IMR-90 (cell line): ENCODE results near the gene IQCE. TPM values are rescaled to one million over a fixed set of nuclear protein-coding genes. Genes with fewer than 3 reads are reported as not detected.

Experiments
- ATAC-seq: fragments of 200-7000 bp; cut with Tn5 transposase; 2 replicates; pipeline ENCODE4 v1.9.1; 2020; ENCODE audit warnings: low read depth, mild to moderate bottlenecking, moderate library complexity
- BruUV-seq: library from RNA; stranded (reverse); fragments of 400-500 nt; replicated peaks from 2 replicates; lab custom pipeline; 2021; lab: Mats Ljungman, UMichigan
- CTCF ChIA-PET: fragments of 300-600 bp; formaldehyde crosslinking; extraction: SDS; loops from one replicate; lab custom pipeline; 2021; ENCODE audit warnings: antibody characterized with exemption; lab: Yijun Ruan, JAX
- POLR2A ChIA-PET: fragments of 300-600 bp; sonication (Branson Sonifier 250); formaldehyde crosslinking; loops from one replicate; lab custom pipeline; 2022; ENCODE audit warnings: antibody characterized with exemption; ENCODE audit not compliant: unreplicated experiment; lab: Charles Lee
- DNase-seq: peaks from one replicate; pipeline ENCODE4 v3.0.0; 2013
- H2AFZ ChIP-seq: replicated peaks from 2 replicates; pipeline ENCODE3; 2013; ENCODE audit warnings: low read length, mild to moderate bottlenecking; ENCODE audit not compliant: poor library complexity
- H2AK5ac ChIP-seq: 2 replicates; pipeline ENCODE4 v1.6.1; 2013; ENCODE audit warnings: low read depth, low read length, inconsistent platforms
- H2AK9ac ChIP-seq: replicated peaks from 2 replicates; pipeline ENCODE3; 2013; ENCODE audit warnings: mild to moderate bottlenecking, low read depth, low read length, moderate library complexity; ENCODE audit not compliant: poor library complexity
- H2BK120ac ChIP-seq: 2 replicates; pipeline ENCODE4 v1.6.1; 2013; ENCODE audit warnings: low read depth, low read length, inconsistent platforms
- H2BK15ac ChIP-seq: 3 replicates; pipeline ENCODE4 v1.6.1; 2013; ENCODE audit warnings: low read depth, low read length, inconsistent platforms
- H2BK20ac ChIP-seq: 2 replicates; pipeline ENCODE4 v1.6.1; 2013; ENCODE audit warnings: low read depth, mild to moderate bottlenecking, inconsistent platforms, low read length, moderate library complexity
- H2BK5ac ChIP-seq: 2 replicates; pipeline ENCODE4 v1.6.1; 2013; ENCODE audit warnings: mild to moderate bottlenecking, low read depth, low read length, inconsistent platforms; ENCODE audit not compliant: poor library complexity, severe bottlenecking
- H3K14ac ChIP-seq: replicated peaks from 2 replicates; pipeline ENCODE4 v1.6.1; 2013; ENCODE audit warnings: low read depth, low read length, inconsistent platforms
- H3K18ac ChIP-seq: 2 replicates; pipeline ENCODE4 v1.6.1; 2013; ENCODE audit warnings: low read depth, low read length, control low read depth
- H3K23ac ChIP-seq: 2 replicates; pipeline ENCODE4 v1.6.1; 2013; ENCODE audit warnings: low read depth, low read length, inconsistent platforms
- H3K27ac ChIP-seq: 2 replicates; pipeline ENCODE4 v1.5.1; 2013; ENCODE audit warnings: mild to moderate bottlenecking, control low read depth, low read length; ENCODE audit not compliant: insufficient read depth
- H3K27me3 ChIP-seq: 2 replicates; pipeline ENCODE4 v1.6.1; 2013; ENCODE audit warnings: low read length; ENCODE audit not compliant: control insufficient read depth, insufficient read depth
- H3K36me3 ChIP-seq: 2 replicates; pipeline ENCODE4 v1.6.1; 2013; ENCODE audit warnings: low read length, mixed read lengths; ENCODE audit not compliant: control insufficient read depth, insufficient read depth
- H3K4ac ChIP-seq: 2 replicates; pipeline ENCODE4 v1.6.1; 2013; ENCODE audit warnings: low read depth, low read length, inconsistent platforms
- H3K4me1 ChIP-seq: 2 replicates; pipeline ENCODE4 v1.6.1; 2013; ENCODE audit warnings: low read length, mixed read lengths; ENCODE audit not compliant: control insufficient read depth, insufficient read depth
- H3K4me2 ChIP-seq: 2 replicates; pipeline ENCODE4 v1.6.1; 2013; ENCODE audit warnings: low read depth, mild to moderate bottlenecking, control low read depth, low read length, moderate library complexity
- H3K4me3 ChIP-seq: 2 replicates; pipeline ENCODE4 v1.5.1; 2013; ENCODE audit warnings: low read depth, mild to moderate bottlenecking, control low read depth, low read length, moderate library complexity; ENCODE audit not compliant: insufficient read depth
- H3K56ac ChIP-seq: 2 replicates; pipeline ENCODE4 v1.6.1; 2013; ENCODE audit warnings: low read length, inconsistent platforms; ENCODE audit not compliant: insufficient read depth; ENCODE audit errors: extremely low read depth
- H3K79me1 ChIP-seq, 2 experiments: 2 replicates each; pipeline ENCODE4 v1.6.1; 2013; ENCODE audit warnings: low read length in 2 of 2, inconsistent platforms in 1 of 2, low read depth in 1 of 2
- H3K9ac ChIP-seq: 2 replicates; pipeline ENCODE4 v1.6.1; 2013; ENCODE audit warnings: low read depth, low read length, control low read depth
- H3K9me1 ChIP-seq: 2 replicates; pipeline ENCODE4 v1.6.1; 2013; ENCODE audit warnings: low read length, inconsistent platforms; ENCODE audit not compliant: insufficient read depth
- H3K9me3 ChIP-seq: 2 replicates; pipeline ENCODE4 v1.6.1; 2013; ENCODE audit warnings: low read length; ENCODE audit not compliant: control insufficient read depth, insufficient read depth
- H4K20me1 ChIP-seq: 2 replicates; pipeline ENCODE4 v1.6.1; 2013; ENCODE audit warnings: low read length, inconsistent platforms; ENCODE audit not compliant: insufficient read depth
- H4K5ac ChIP-seq: 2 replicates; pipeline ENCODE4 v1.6.1; 2013; ENCODE audit warnings: mild to moderate bottlenecking, low read depth, low read length, control low read depth
- H4K8ac ChIP-seq, 2 experiments: 2 replicates each; pipeline ENCODE4 v1.6.1; 2013; ENCODE audit warnings: low read depth in 2 of 2, low read length in 2 of 2, control low read depth in 1 of 2, inconsistent platforms in 1 of 2
- H4K91ac ChIP-seq: 2 replicates; pipeline ENCODE4 v1.6.1; 2013; ENCODE audit warnings: low read depth, low read length, inconsistent platforms; ENCODE audit not compliant: insufficient read depth
- BHLHE40 ChIP-seq: fragments of 150-350 bp; IDR thresholded peaks from 2 replicates; pipeline ENCODE4 v1.6.1; 2016; ENCODE audit warnings: mild to moderate bottlenecking, low read depth, low read length
- ELK1 ChIP-seq: fragments of 150-350 bp; IDR thresholded peaks from 2 replicates; pipeline ENCODE4 v1.6.1; 2016; ENCODE audit warnings: low read depth, mild to moderate bottlenecking, low read length, moderate library complexity, borderline replicate concordance
- WGBS, 2 experiments: methylation state at CpG; one replicate each; pipeline versions ENCODE4 v1.1.5 to v1.1.7; 2013; ENCODE audit warnings: missing lambda C conversion rate in 2 of 2; ENCODE audit not compliant: insufficient read length in 1 of 2; ENCODE audit errors: extremely low coverage in 2 of 2; 5-methylcytosine and 5-hydroxymethylcytosine counted together
- dilution Hi-C: fragments of 300-500 bp; cut with HindIII; formaldehyde crosslinking; loops from one replicate; pipeline ENCODE4 v1.14.3; 2018; ENCODE audit warnings: low sequenced_read_pairs; ENCODE audit not compliant: unreplicated experiment
- in situ Hi-C: fragments of 300-500 bp; cut with MboI; formaldehyde crosslinking; loops from 3 replicates; pipeline ENCODE4 v1.14.3; 2019; ENCODE audit warnings: low sequenced_read_pairs, inconsistent platforms, mixed read lengths
- intact Hi-C: fragments of 100-400 bp; cut with micrococcal nuclease; formaldehyde crosslinking; loops from 2 replicates; pipeline ENCODE4 v1.10.0; 2022
- polyA plus RNA-seq, 3 experiments: library from polyadenylated mRNA; depleted of rRNA; stranded (reverse); fragments of >200 nt; gene quantifications; 2 replicates each; pipeline ENCODE4 v1.2.3, GENCODE V29; 2012; ENCODE audit warnings: low replicate concordance in 1 of 3
- total RNA-seq: library from RNA; depleted of rRNA; stranded (reverse); fragments of >200 nt; gene quantifications from 2 replicates; pipeline ENCODE4 v1.2.3, GENCODE V29; 2012
- TF ChIP-seq, protein P1 (sequence below): conservative IDR thresholded peaks from 2 replicates; pipeline ENCODE4 v1.5.1; 2012; ENCODE audit warnings: mild to moderate bottlenecking, low read depth, low read length, improper control_type of control experiment

The IQCE gene
- total and polyA plus RNA-seq, 2 of the 4 experiments (the other 2 are of a cell fraction): 5.0 to 6.3 TPM

- H2AK5ac ChIP-seq: no peak overlapping the region
- ChIA-PET POLR2A (no interaction called here), CTCF (no interaction called here)
- 93% methylated on average over 3 of the region's 7 CpGs; no CpG with 5 or more reads in 1 of the 2 experiments for WGBS, 2 experiments
- no peaks in the 10 kb centered on the region for H3K27me3 ChIP-seq
- BruUV-seq: no TSS peak
- intact Hi-C loops (no loop called here), dilution Hi-C loops (no loop called here), in situ Hi-C loops (no loop called here)
- peaks cover 7% of the 10 kb centered on the region; the same call in 1 of the 2 replicates for H3K4me1 ChIP-seq
- H3K23ac ChIP-seq: no peak overlapping the region
- ATAC-seq (no peak), DNase-seq (no peak)
- H3K9me3 ChIP-seq: no peaks in the 10 kb centered on the region
- H4K5ac ChIP-seq: no peak overlapping the region
- peaks cover 5 to 19% of the 10 kb centered on the region in 2 experiments; a peak in 1 of 4 replicates for H3K79me1 ChIP-seq
- peaks cover 10% of the 10 kb centered on the region for H4K20me1 ChIP-seq
- no peak overlapping the region for H4K91ac ChIP-seq
- H2BK15ac ChIP-seq: no peak overlapping the region
- no peak overlapping the region for H2AK9ac ChIP-seq
- no peak overlapping the region for H3K56ac ChIP-seq
- H3K4me2 ChIP-seq: no peak overlapping the region
- no peak overlapping the region for H3K14ac ChIP-seq
- H3K27ac ChIP-seq: no peak overlapping the region
- TF ChIP-seq BHLHE40: no peak
- TF ChIP-seq, protein P1, sequence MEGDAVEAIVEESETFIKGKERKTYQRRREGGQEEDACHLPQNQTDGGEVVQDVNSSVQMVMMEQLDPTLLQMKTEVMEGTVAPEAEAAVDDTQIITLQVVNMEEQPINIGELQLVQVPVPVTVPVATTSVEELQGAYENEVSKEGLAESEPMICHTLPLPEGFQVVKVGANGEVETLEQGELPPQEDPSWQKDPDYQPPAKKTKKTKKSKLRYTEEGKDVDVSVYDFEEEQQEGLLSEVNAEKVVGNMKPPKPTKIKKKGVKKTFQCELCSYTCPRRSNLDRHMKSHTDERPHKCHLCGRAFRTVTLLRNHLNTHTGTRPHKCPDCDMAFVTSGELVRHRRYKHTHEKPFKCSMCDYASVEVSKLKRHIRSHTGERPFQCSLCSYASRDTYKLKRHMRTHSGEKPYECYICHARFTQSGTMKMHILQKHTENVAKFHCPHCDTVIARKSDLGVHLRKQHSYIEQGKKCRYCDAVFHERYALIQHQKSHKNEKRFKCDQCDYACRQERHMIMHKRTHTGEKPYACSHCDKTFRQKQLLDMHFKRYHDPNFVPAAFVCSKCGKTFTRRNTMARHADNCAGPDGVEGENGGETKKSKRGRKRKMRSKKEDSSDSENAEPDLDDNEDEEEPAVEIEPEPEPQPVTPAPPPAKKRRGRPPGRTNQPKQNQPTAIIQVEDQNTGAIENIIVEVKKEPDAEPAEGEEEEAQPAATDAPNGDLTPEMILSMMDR: no peak
- TF ChIP-seq ELK1: no peak
- no peak overlapping the region for H2BK120ac ChIP-seq
- H3K4ac ChIP-seq: no peak overlapping the region
- no peak overlapping the region for H3K18ac ChIP-seq
- H2AFZ ChIP-seq: no peak overlapping the region
- H3K9ac ChIP-seq: no peak overlapping the region
- H3K9me1 ChIP-seq: peaks cover 10% of the 10 kb centered on the region; the same call in 1 of the 2 replicates
- H3K36me3 ChIP-seq: no peaks in the 10 kb centered on the region
- no peak overlapping the region for H2BK20ac ChIP-seq
- no peak overlapping the region for H4K8ac ChIP-seq
- no peak overlapping the region for H3K4me3 ChIP-seq
- H2BK5ac ChIP-seq: no peak overlapping the region
These were observed 70.1 kb downstream of the IQCE start for GRCh38 chr7:2628891-2629290.
